GM12874 (cell line): ENCODE data around the gene GJD2.

ENCODE experiments used
- CTCF ChIP-seq: IDR thresholded peaks from 2 replicates; pipeline ENCODE4 v1.5.1; 2011; ENCODE audit warnings: low read depth, mild to moderate bottlenecking, control low read depth, low read length, moderate library complexity; ENCODE audit not compliant: insufficient read depth

GJD2 gene

GRCh38 chr15:34786206-34786605, 31.4 kb upstream of the GJD2 start:
- no peak for TF ChIP-seq CTCF

GRCh38 chr15:34783991-34784390, 29.2 kb upstream of the GJD2 start:
- no peak for TF ChIP-seq CTCF

GRCh38 chr15:34783431-34783830, 28.6 kb upstream of the GJD2 start:
- no peak for TF ChIP-seq CTCF

- no peak for TF ChIP-seq CTCF
Observed at GRCh38 chr15:34782901-34783300, 28.1 kb upstream of the GJD2 start.

- TF ChIP-seq CTCF = no peak
Observed at GRCh38 chr15:34780725-34781124, 25.9 kb upstream of the GJD2 start.

- TF ChIP-seq CTCF = no peak
Observed at GRCh38 chr15:34776606-34777105, 21.9 kb upstream of the GJD2 start.

GRCh38 chr15:34773917-34774316, 19.1 kb upstream of the GJD2 start:
- no peak for TF ChIP-seq CTCF

- no peak for TF ChIP-seq CTCF
Observed at GRCh38 chr15:34773013-34773412, 18.2 kb upstream of the GJD2 start.
